IMR-90 (cell line): ENCODE results near the gene MUC6. TPM values are rescaled to one million over a fixed set of nuclear protein-coding genes. Genes with fewer than 3 reads are reported as not detected.

Experiments
- ATAC-seq: fragments of 200-7000 bp; cut with Tn5 transposase; 2 replicates; pipeline ENCODE4 v1.9.1; 2020; ENCODE audit warnings: low read depth, mild to moderate bottlenecking, moderate library complexity
- BruUV-seq: library from RNA; stranded (reverse); fragments of 400-500 nt; replicated peaks from 2 replicates; lab custom pipeline; 2021; lab: Mats Ljungman, UMichigan
- CTCF ChIA-PET: fragments of 300-600 bp; formaldehyde crosslinking; extraction: SDS; loops from one replicate; lab custom pipeline; 2021; ENCODE audit warnings: antibody characterized with exemption; lab: Yijun Ruan, JAX
- POLR2A ChIA-PET: fragments of 300-600 bp; sonication (Branson Sonifier 250); formaldehyde crosslinking; loops from one replicate; lab custom pipeline; 2022; ENCODE audit warnings: antibody characterized with exemption; ENCODE audit not compliant: unreplicated experiment; lab: Charles Lee
- DNase-seq: peaks from one replicate; pipeline ENCODE4 v3.0.0; 2013
- H2AFZ ChIP-seq: replicated peaks from 2 replicates; pipeline ENCODE3; 2013; ENCODE audit warnings: low read length, mild to moderate bottlenecking; ENCODE audit not compliant: poor library complexity
- H2AK5ac ChIP-seq: 2 replicates; pipeline ENCODE4 v1.6.1; 2013; ENCODE audit warnings: low read depth, low read length, inconsistent platforms
- H2AK9ac ChIP-seq: replicated peaks from 2 replicates; pipeline ENCODE3; 2013; ENCODE audit warnings: mild to moderate bottlenecking, low read depth, low read length, moderate library complexity; ENCODE audit not compliant: poor library complexity
- H2BK120ac ChIP-seq: 2 replicates; pipeline ENCODE4 v1.6.1; 2013; ENCODE audit warnings: low read depth, low read length, inconsistent platforms
- H2BK15ac ChIP-seq: 3 replicates; pipeline ENCODE4 v1.6.1; 2013; ENCODE audit warnings: low read depth, low read length, inconsistent platforms
- H2BK20ac ChIP-seq: 2 replicates; pipeline ENCODE4 v1.6.1; 2013; ENCODE audit warnings: low read depth, mild to moderate bottlenecking, inconsistent platforms, low read length, moderate library complexity
- H2BK5ac ChIP-seq: 2 replicates; pipeline ENCODE4 v1.6.1; 2013; ENCODE audit warnings: mild to moderate bottlenecking, low read depth, low read length, inconsistent platforms; ENCODE audit not compliant: poor library complexity, severe bottlenecking
- H3K14ac ChIP-seq: replicated peaks from 2 replicates; pipeline ENCODE4 v1.6.1; 2013; ENCODE audit warnings: low read depth, low read length, inconsistent platforms
- H3K18ac ChIP-seq: 2 replicates; pipeline ENCODE4 v1.6.1; 2013; ENCODE audit warnings: low read depth, low read length, control low read depth
- H3K23ac ChIP-seq: 2 replicates; pipeline ENCODE4 v1.6.1; 2013; ENCODE audit warnings: low read depth, low read length, inconsistent platforms
- H3K27ac ChIP-seq: 2 replicates; pipeline ENCODE4 v1.5.1; 2013; ENCODE audit warnings: mild to moderate bottlenecking, control low read depth, low read length; ENCODE audit not compliant: insufficient read depth
- H3K27me3 ChIP-seq: 2 replicates; pipeline ENCODE4 v1.6.1; 2013; ENCODE audit warnings: low read length; ENCODE audit not compliant: control insufficient read depth, insufficient read depth
- H3K36me3 ChIP-seq: 2 replicates; pipeline ENCODE4 v1.6.1; 2013; ENCODE audit warnings: low read length, mixed read lengths; ENCODE audit not compliant: control insufficient read depth, insufficient read depth
- H3K4ac ChIP-seq: 2 replicates; pipeline ENCODE4 v1.6.1; 2013; ENCODE audit warnings: low read depth, low read length, inconsistent platforms
- H3K4me1 ChIP-seq: 2 replicates; pipeline ENCODE4 v1.6.1; 2013; ENCODE audit warnings: low read length, mixed read lengths; ENCODE audit not compliant: control insufficient read depth, insufficient read depth
- H3K4me2 ChIP-seq: 2 replicates; pipeline ENCODE4 v1.6.1; 2013; ENCODE audit warnings: low read depth, mild to moderate bottlenecking, control low read depth, low read length, moderate library complexity
- H3K4me3 ChIP-seq: 2 replicates; pipeline ENCODE4 v1.5.1; 2013; ENCODE audit warnings: low read depth, mild to moderate bottlenecking, control low read depth, low read length, moderate library complexity; ENCODE audit not compliant: insufficient read depth
- H3K56ac ChIP-seq: 2 replicates; pipeline ENCODE4 v1.6.1; 2013; ENCODE audit warnings: low read length, inconsistent platforms; ENCODE audit not compliant: insufficient read depth; ENCODE audit errors: extremely low read depth
- H3K79me1 ChIP-seq, 2 experiments: 2 replicates each; pipeline ENCODE4 v1.6.1; 2013; ENCODE audit warnings: low read length in 2 of 2, inconsistent platforms in 1 of 2, low read depth in 1 of 2
- H3K9ac ChIP-seq: 2 replicates; pipeline ENCODE4 v1.6.1; 2013; ENCODE audit warnings: low read depth, low read length, control low read depth
- H3K9me1 ChIP-seq: 2 replicates; pipeline ENCODE4 v1.6.1; 2013; ENCODE audit warnings: low read length, inconsistent platforms; ENCODE audit not compliant: insufficient read depth
- H3K9me3 ChIP-seq: 2 replicates; pipeline ENCODE4 v1.6.1; 2013; ENCODE audit warnings: low read length; ENCODE audit not compliant: control insufficient read depth, insufficient read depth
- H4K20me1 ChIP-seq: 2 replicates; pipeline ENCODE4 v1.6.1; 2013; ENCODE audit warnings: low read length, inconsistent platforms; ENCODE audit not compliant: insufficient read depth
- H4K5ac ChIP-seq: 2 replicates; pipeline ENCODE4 v1.6.1; 2013; ENCODE audit warnings: mild to moderate bottlenecking, low read depth, low read length, control low read depth
- H4K8ac ChIP-seq, 2 experiments: 2 replicates each; pipeline ENCODE4 v1.6.1; 2013; ENCODE audit warnings: low read depth in 2 of 2, low read length in 2 of 2, control low read depth in 1 of 2, inconsistent platforms in 1 of 2
- H4K91ac ChIP-seq: 2 replicates; pipeline ENCODE4 v1.6.1; 2013; ENCODE audit warnings: low read depth, low read length, inconsistent platforms; ENCODE audit not compliant: insufficient read depth
- BHLHE40 ChIP-seq: fragments of 150-350 bp; IDR thresholded peaks from 2 replicates; pipeline ENCODE4 v1.6.1; 2016; ENCODE audit warnings: mild to moderate bottlenecking, low read depth, low read length
- CEBPB ChIP-seq: IDR thresholded peaks from 2 replicates; pipeline ENCODE4 v1.6.1; 2012; ENCODE audit warnings: low read depth, low read length, improper control_type of control experiment
- CHD1 ChIP-seq: IDR thresholded peaks from 2 replicates; pipeline ENCODE4 v1.6.1; 2012; ENCODE audit warnings: low read depth, low read length, improper control_type of control experiment
- CTCF ChIP-seq: conservative IDR thresholded peaks from 2 replicates; pipeline ENCODE4 v1.5.1; 2012; ENCODE audit warnings: mild to moderate bottlenecking, low read depth, low read length, improper control_type of control experiment
- ELK1 ChIP-seq: fragments of 150-350 bp; IDR thresholded peaks from 2 replicates; pipeline ENCODE4 v1.6.1; 2016; ENCODE audit warnings: low read depth, mild to moderate bottlenecking, low read length, moderate library complexity, borderline replicate concordance
- FOS ChIP-seq: fragments of 150-350 bp; IDR thresholded peaks from 2 replicates; pipeline ENCODE4 v1.6.1; 2016; ENCODE audit warnings: low read depth, low read length
- MAFK ChIP-seq: IDR thresholded peaks from 2 replicates; pipeline ENCODE4 v1.6.1; 2012; ENCODE audit warnings: low read depth, low read length, improper control_type of control experiment
- MAZ ChIP-seq: IDR thresholded peaks from 2 replicates; pipeline ENCODE4 v1.6.1; 2012; ENCODE audit warnings: low read depth, mild to moderate bottlenecking, low read length, improper control_type of control experiment, moderate library complexity, borderline replicate concordance
- MXI1 ChIP-seq: IDR thresholded peaks from 2 replicates; pipeline ENCODE4 v1.6.1; 2012; ENCODE audit warnings: low read depth, mild to moderate bottlenecking, low read length, moderate library complexity, borderline replicate concordance
- NFE2L2 ChIP-seq: fragments of 150-350 bp; IDR thresholded peaks from 2 replicates; pipeline ENCODE4 v1.6.1; 2016; ENCODE audit warnings: low read depth, mild to moderate bottlenecking, low read length
- POLR2A ChIP-seq: IDR thresholded peaks from 2 replicates; pipeline ENCODE4 v1.6.1; 2012; ENCODE audit warnings: mild to moderate bottlenecking, low read depth, low read length
- RAD21 ChIP-seq: IDR thresholded peaks from 2 replicates; pipeline ENCODE4 v1.6.1; 2012; ENCODE audit warnings: low read length, improper control_type of control experiment
- RCOR1 ChIP-seq: IDR thresholded peaks from 2 replicates; pipeline ENCODE4 v1.6.1; 2012; ENCODE audit warnings: mild to moderate bottlenecking, low read length, improper control_type of control experiment; ENCODE audit not compliant: insufficient replicate concordance
- RFX5 ChIP-seq: IDR thresholded peaks from 2 replicates; pipeline ENCODE4 v1.8.0; 2012; ENCODE audit warnings: low read depth, mild to moderate bottlenecking, low read length, moderate library complexity
- SMC3 ChIP-seq: fragments of 150-350 bp; IDR thresholded peaks from 2 replicates; pipeline ENCODE4 v1.6.1; 2016; ENCODE audit warnings: low read depth, mild to moderate bottlenecking, antibody characterized with exemption, low read length, moderate library complexity
- USF2 ChIP-seq: fragments of 150-350 bp; IDR thresholded peaks from 2 replicates; pipeline ENCODE4 v1.6.1; 2017; ENCODE audit warnings: mild to moderate bottlenecking, antibody characterized with exemption, low read length, low read depth
- WGBS, 2 experiments: methylation state at CpG; one replicate each; pipeline versions ENCODE4 v1.1.5 to v1.1.7; 2013; ENCODE audit warnings: missing lambda C conversion rate in 2 of 2; ENCODE audit not compliant: insufficient read length in 1 of 2; ENCODE audit errors: extremely low coverage in 2 of 2; 5-methylcytosine and 5-hydroxymethylcytosine counted together
- dilution Hi-C: fragments of 300-500 bp; cut with HindIII; formaldehyde crosslinking; loops from one replicate; pipeline ENCODE4 v1.14.3; 2018; ENCODE audit warnings: low sequenced_read_pairs; ENCODE audit not compliant: unreplicated experiment
- in situ Hi-C: fragments of 300-500 bp; cut with MboI; formaldehyde crosslinking; loops from 3 replicates; pipeline ENCODE4 v1.14.3; 2019; ENCODE audit warnings: low sequenced_read_pairs, inconsistent platforms, mixed read lengths
- intact Hi-C: fragments of 100-400 bp; cut with micrococcal nuclease; formaldehyde crosslinking; loops from 2 replicates; pipeline ENCODE4 v1.10.0; 2022
- polyA plus RNA-seq, 3 experiments: library from polyadenylated mRNA; depleted of rRNA; stranded (reverse); fragments of >200 nt; gene quantifications; 2 replicates each; pipeline ENCODE4 v1.2.3, GENCODE V29; 2012; ENCODE audit warnings: low replicate concordance in 1 of 3
- total RNA-seq: library from RNA; depleted of rRNA; stranded (reverse); fragments of >200 nt; gene quantifications from 2 replicates; pipeline ENCODE4 v1.2.3, GENCODE V29; 2012

The MUC6 gene
- total and polyA plus RNA-seq, 2 of the 4 experiments (the other 2 are of a cell fraction): not detected

- CTCF ChIA-PET: no interaction called here
- no peak overlapping the region for H2BK5ac ChIP-seq
- dilution Hi-C loops: no loop called here
Observed at GRCh38 chr11:984546-984945, 52.0 kb downstream of the MUC6 start.

More at GRCh38 chr11:984546-984945, 52.0 kb downstream of the MUC6 start:
- H3K36me3 ChIP-seq: peaks cover 66% of the 10 kb centered on the region
- H3K4ac ChIP-seq: no peak overlapping the region
- H4K5ac ChIP-seq: no peak overlapping the region
- POLR2A ChIA-PET: no interaction called here
- in situ Hi-C loops: no loop called here
- no peak for TF ChIP-seq SMC3
- no peak for TF ChIP-seq MXI1
- no peak for TF ChIP-seq USF2
- TF ChIP-seq MAFK: no peak
- no peak for TF ChIP-seq BHLHE40
- TF ChIP-seq ELK1: no peak
- TF ChIP-seq POLR2A: no peak
- no peak for TF ChIP-seq RCOR1
- no peak for TF ChIP-seq CTCF
- no peak for TF ChIP-seq CHD1
- TF ChIP-seq NFE2L2: no peak
- no peak for TF ChIP-seq MAZ
- no peak for TF ChIP-seq CEBPB
- no peak for TF ChIP-seq RAD21
- no peak for TF ChIP-seq FOS
- no peak for TF ChIP-seq RFX5
- H3K9me3 ChIP-seq: no peaks in the 10 kb centered on the region
- no peaks in the 10 kb centered on the region for H3K4me1 ChIP-seq
- no peak overlapping the region for H2BK15ac ChIP-seq
- DNase-seq (no peak), ATAC-seq (no peak)
- H2BK120ac ChIP-seq: no peak overlapping the region
- BruUV-seq: no TSS peak
- H3K4me3 ChIP-seq: no peak overlapping the region
- no peak overlapping the region for H3K9ac ChIP-seq
- no peak overlapping the region for H3K18ac ChIP-seq
- H4K20me1 ChIP-seq: peaks cover 17% of the 10 kb centered on the region
- H2AK9ac ChIP-seq: peak overlapping the region; percentile 33
- H2AK5ac ChIP-seq: no peak overlapping the region
- no peak overlapping the region for H2BK20ac ChIP-seq
- WGBS, 2 experiments: 86% methylated on average over 2 of the region's 15 CpGs; no CpG with 5 or more reads in 1 of the 2 experiments
- no peak overlapping the region for H4K91ac ChIP-seq
- peak overlapping the region; percentile 32 for H2AFZ ChIP-seq
- H3K79me1 ChIP-seq: peaks cover 9 to 20% of the 10 kb centered on the region in 2 experiments; a peak in 3 of 4 replicates
- H3K23ac ChIP-seq: no peak overlapping the region
- no peaks in the 10 kb centered on the region for H3K9me1 ChIP-seq
- no peak overlapping the region for H3K56ac ChIP-seq
- H3K14ac ChIP-seq: no peak overlapping the region
- no peak overlapping the region for H4K8ac ChIP-seq
- no peaks in the 10 kb centered on the region for H3K27me3 ChIP-seq
- intact Hi-C loops: no loop called here
- H3K4me2 ChIP-seq: no peak overlapping the region
- no peak overlapping the region for H3K27ac ChIP-seq
